SH-SY5Y (cell line): ENCODE data around the gene LRRFIP1.

ENCODE experiments used
- GATA2 ChIP-seq: IDR thresholded peaks from 2 replicates; pipeline ENCODE4 v1.6.1; 2011; ENCODE audit warnings: mild to moderate bottlenecking, low read depth, low read length
- GATA3 ChIP-seq: IDR thresholded peaks from 2 replicates; pipeline ENCODE4 v1.6.1; 2011; ENCODE audit warnings: low read depth, mild to moderate bottlenecking, low read length, moderate library complexity

GRCh38 chr2:237815637-237816036, 188.2 kb downstream of the LRRFIP1 start:
- TF ChIP-seq GATA2 (no peak), GATA3 (no peak)
